Fibroblast of lung (primary cell): ENCODE data around the gene ANKFN1. TPM values are rescaled to one million over a fixed set of nuclear protein-coding genes. Genes with fewer than 3 reads are reported as not detected.
A peak's percentile ranks its signal among the peaks of the same experiment; 100 is the strongest.

Experiments used
- DNase-seq, 2 donors: peaks; one replicate each; pipeline versions ENCODE4 v3.0.0 to v3.0.0-alpha.2; 2010; ENCODE audit warnings: low read depth in 2 of 2
- H2AFZ ChIP-seq: 2 replicates; pipeline ENCODE4 v1.5.1; 2012; ENCODE audit warnings: low read length, control low read depth, inconsistent platforms
- H3K27ac ChIP-seq: 2 replicates; pipeline ENCODE4 v1.5.1; 2011; ENCODE audit warnings: low read length, control low read depth; ENCODE audit not compliant: insufficient read depth
- H3K27me3 ChIP-seq: 2 replicates; pipeline ENCODE4 v1.5.1; 2011; ENCODE audit warnings: mild to moderate bottlenecking, low read length; ENCODE audit not compliant: control insufficient read depth, insufficient read depth
- H3K36me3 ChIP-seq: 2 replicates; pipeline ENCODE4 v1.5.1; 2011; ENCODE audit warnings: low read length; ENCODE audit not compliant: control insufficient read depth, insufficient read depth
- H3K4me1 ChIP-seq: 2 replicates; pipeline ENCODE4 v1.5.1; 2011; ENCODE audit warnings: low read length; ENCODE audit not compliant: control insufficient read depth, insufficient read depth; ENCODE audit errors: extremely low read depth
- H3K4me2 ChIP-seq: 2 replicates; pipeline ENCODE4 v1.5.1; 2011; ENCODE audit warnings: low read length, control low read depth; ENCODE audit not compliant: insufficient read depth; ENCODE audit errors: extremely low read depth
- H3K4me3 ChIP-seq, 4 experiments: fragments of 200-600 bp in 1 of 4; sonication (generic) in 1 of 4; replicated peaks in 1 of 4; 2 replicates each; pipeline ENCODE4 v1.5.1; 2011 to 2016; ENCODE audit warnings: low read length in 4 of 4, low read depth in 3 of 4, mild to moderate bottlenecking in 3 of 4, control low read depth in 2 of 4, inconsistent platforms in 1 of 4, mixed read lengths in 1 of 4; ENCODE audit not compliant: insufficient read depth in 1 of 4; ENCODE audit errors: control extremely low read depth in 1 of 4
- H3K79me2 ChIP-seq: 2 replicates; pipeline ENCODE4 v1.5.1; 2012; ENCODE audit warnings: mild to moderate bottlenecking, low read length, inconsistent platforms; ENCODE audit not compliant: control insufficient read depth, insufficient read depth
- H3K9ac ChIP-seq: 2 replicates; pipeline ENCODE4 v1.5.1; 2011; ENCODE audit warnings: mild to moderate bottlenecking, low read length, control low read depth; ENCODE audit not compliant: insufficient read depth
- H3K9me3 ChIP-seq: 2 replicates; pipeline ENCODE4 v1.5.1; 2012; ENCODE audit warnings: low read depth, low read length; ENCODE audit not compliant: control insufficient read depth, insufficient read depth
- H4K20me1 ChIP-seq: 2 replicates; pipeline ENCODE4 v1.5.1; 2011; ENCODE audit warnings: low read length; ENCODE audit not compliant: control insufficient read depth, insufficient read depth; ENCODE audit errors: extremely low read depth
- CTCF ChIP-seq, 2 donors: IDR thresholded peaks in 1 of 2; conservative IDR thresholded peaks in 1 of 2; 1 replicate in 1 of 2; 2 replicates in 1 of 2; pipeline ENCODE4 v1.5.1; 2011 to 2012; ENCODE audit warnings: low read length in 2 of 2, control low read depth in 1 of 2, inconsistent platforms in 1 of 2, low read depth in 1 of 2, mild to moderate bottlenecking in 1 of 2
- EZH2 ChIP-seq: IDR thresholded peaks from 2 replicates; pipeline ENCODE4 v1.5.1; 2012; ENCODE audit warnings: low read length, control low read depth, mild to moderate bottlenecking; ENCODE audit errors: missing control alignments
- polyA plus RNA-seq, 2 donors: library from polyadenylated mRNA; depleted of rRNA in 1 of 2; stranded (reverse) in 1 of 2; unstranded in 1 of 2; fragments of >200 nt; gene quantifications; 2 replicates each; pipeline ENCODE4 v1.2.1, GENCODE V29; 2011 to 2012; ENCODE audit warnings: missing spikeins in 1 of 2
- total RNA-seq: library from RNA; depleted of rRNA; stranded (reverse); fragments of >200 nt; gene quantifications from 2 replicates; pipeline ENCODE4 v1.2.1, GENCODE V29; 2014

ANKFN1 gene
- total and polyA plus RNA-seq, 2 donors (not counting 1 experiment from before 2014, with no cell fraction given) = 0.19 TPM; not detected in 1

GRCh38 chr17:56110463-56111135 lies 42.7 kb upstream of the ANKFN1 start:
- Histone ChIP-seq H3K4me2 (no peak overlapping the region), H3K27ac (no peak overlapping the region), H3K4me1 (no peaks in the 10 kb centered on the region), H3K27me3 (no peaks in the 10 kb centered on the region), H3K9ac (no peak overlapping the region), H2AFZ (no peak overlapping the region), H3K9me3 (no peaks in the 10 kb centered on the region), H3K4me3 (no peak overlapping the region), H3K36me3 (no peaks in the 10 kb centered on the region), H4K20me1 (no peaks in the 10 kb centered on the region), H3K79me2 (no peaks in the 10 kb centered on the region)
- no peak for DNase-seq
- TF ChIP-seq CTCF (conservative IDR thresholded peaks at IDR 0.05 in 1 of 2, IDR thresholded peaks at IDR 0.05 in 1 of 2; ENCODE audit: low read depth in 1 of 2, low read length in 2 of 2) = no peak
- TF ChIP-seq EZH2 = no peak

GRCh38 chr17:56111706-56112485 lies 41.4 kb upstream of the ANKFN1 start:
- Histone ChIP-seq H4K20me1 (no peaks in the 10 kb centered on the region), H3K79me2 (no peaks in the 10 kb centered on the region), H3K4me3 (no peak overlapping the region), H3K9me3 (no peaks in the 10 kb centered on the region), H3K27me3 (no peaks in the 10 kb centered on the region), H3K4me1 (no peaks in the 10 kb centered on the region), H2AFZ (no peak overlapping the region), H3K36me3 (no peaks in the 10 kb centered on the region), H3K27ac (no peak overlapping the region), H3K9ac (no peak overlapping the region), H3K4me2 (no peak overlapping the region)
- peak; percentile 50 to 84 for DNase-seq
- TF ChIP-seq CTCF (conservative IDR thresholded peaks at IDR 0.05 in 1 of 2, IDR thresholded peaks at IDR 0.05 in 1 of 2; ENCODE audit: low read depth in 1 of 2, low read length in 2 of 2) (no peak), EZH2 (no peak)

- Histone ChIP-seq H3K36me3 (no peaks in the 10 kb centered on the region), H2AFZ (no peak overlapping the region), H3K4me2 (no peak overlapping the region), H3K27me3 (no peaks in the 10 kb centered on the region), H4K20me1 (no peaks in the 10 kb centered on the region), H3K27ac (no peak overlapping the region), H3K79me2 (no peaks in the 10 kb centered on the region), H3K4me3 (no peak overlapping the region), H3K9me3 (no peaks in the 10 kb centered on the region), H3K4me1 (no peaks in the 10 kb centered on the region), H3K9ac (no peak overlapping the region)
- DNase-seq = no peak
- TF ChIP-seq EZH2 (no peak), CTCF (conservative IDR thresholded peaks at IDR 0.05 in 1 of 2, IDR thresholded peaks at IDR 0.05 in 1 of 2; ENCODE audit: low read depth in 1 of 2, low read length in 2 of 2) (no peak)
Observed at GRCh38 chr17:56113486-56113885, 39.8 kb upstream of the ANKFN1 start.
